Cardiac septum (tissue), 1 donor: Measurements from ENCODE around the gene CDKN3. TPM values are rescaled to one million over a fixed set of nuclear protein-coding genes. Genes with fewer than 3 reads are reported as not detected.

Source experiments
- DNase-seq: peaks from one replicate; pipeline ENCODE4 v3.0.0-alpha.2; 2020; ENCODE audit warnings: low spot score
- intact Hi-C: fragments of 100-400 bp; cut with DNase I; formaldehyde crosslinking; loops from one replicate; pipeline ENCODE4 v1.14.0; 2022
- long read RNA-seq: library from polyadenylated mRNA; unstranded; transcript quantifications from one replicate; pipeline ENCODE4 v2.0.0, GENCODE V29; 2021
- total RNA-seq: library from RNA; stranded (reverse); fragmentation: NEBNext Ultra II Directional; extraction: Animal tissue kit (Norgen Biotek cat#: 25700); gene quantifications from one replicate; pipeline ENCODE4 v1.2.1, GENCODE V29; 2021
- donor health status: DM: no; HTN: no; CAD: no.

Gene CDKN3, protein sequence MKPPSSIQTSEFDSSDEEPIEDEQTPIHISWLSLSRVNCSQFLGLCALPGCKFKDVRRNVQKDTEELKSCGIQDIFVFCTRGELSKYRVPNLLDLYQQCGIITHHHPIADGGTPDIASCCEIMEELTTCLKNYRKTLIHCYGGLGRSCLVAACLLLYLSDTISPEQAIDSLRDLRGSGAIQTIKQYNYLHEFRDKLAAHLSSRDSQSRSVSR
- total RNA-seq, result 4.7 TPM
- long read RNA-seq, result 0 reads

DNA sequence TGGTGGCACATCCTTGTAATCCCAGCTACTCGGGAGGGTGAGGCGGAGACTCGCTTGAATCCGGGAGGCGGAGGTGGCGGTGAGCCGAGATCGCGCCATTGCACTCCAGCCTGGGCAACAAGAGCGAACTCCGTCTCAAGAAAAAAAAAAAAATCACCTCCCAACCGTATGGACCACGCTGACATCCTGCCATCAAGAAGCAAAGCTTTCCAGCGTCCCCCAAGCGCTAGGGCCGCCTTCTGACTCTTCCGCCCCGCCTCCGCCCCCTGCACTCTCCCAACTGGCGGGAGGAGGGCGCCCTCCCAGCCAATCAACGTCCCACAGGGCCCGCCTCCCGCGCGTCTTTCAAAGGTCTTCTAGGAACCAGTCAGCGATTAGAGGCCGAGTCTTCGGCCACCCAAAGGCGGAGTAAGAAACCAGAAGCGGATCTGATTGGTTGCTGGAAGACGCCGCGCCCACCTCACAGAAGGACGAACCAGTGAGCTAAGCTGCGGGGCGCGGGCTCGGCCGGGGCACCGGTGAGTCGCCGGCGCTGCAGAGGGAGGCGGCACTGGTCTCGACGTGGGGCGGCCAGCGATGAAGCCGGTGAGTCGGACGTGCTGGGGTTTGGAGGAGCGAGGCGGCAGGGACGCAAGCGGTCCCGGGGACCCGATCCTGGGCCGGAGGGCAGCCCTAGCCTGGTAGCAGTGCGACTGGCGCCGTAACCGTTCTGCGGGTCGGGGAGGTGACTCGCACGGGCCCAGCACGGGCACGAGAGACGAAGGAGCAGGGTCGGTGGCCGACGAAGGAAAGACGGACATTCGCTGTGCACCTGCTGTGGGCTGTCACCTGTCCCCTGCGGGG, at the start of gene CDKN3:
Gene CDKN3 (plus strand): TSS at position 515 of the 843 bp plus-strand sequence. CDS start 62 bp downstream, at position 577.
- intact Hi-C loops, result loop anchor here (5.0 kb wide), 1 partner anchor 91 kb away; the partner anchor contains the start of gene GMFB
- DNase-seq, result peak; percentile 98

DNA sequence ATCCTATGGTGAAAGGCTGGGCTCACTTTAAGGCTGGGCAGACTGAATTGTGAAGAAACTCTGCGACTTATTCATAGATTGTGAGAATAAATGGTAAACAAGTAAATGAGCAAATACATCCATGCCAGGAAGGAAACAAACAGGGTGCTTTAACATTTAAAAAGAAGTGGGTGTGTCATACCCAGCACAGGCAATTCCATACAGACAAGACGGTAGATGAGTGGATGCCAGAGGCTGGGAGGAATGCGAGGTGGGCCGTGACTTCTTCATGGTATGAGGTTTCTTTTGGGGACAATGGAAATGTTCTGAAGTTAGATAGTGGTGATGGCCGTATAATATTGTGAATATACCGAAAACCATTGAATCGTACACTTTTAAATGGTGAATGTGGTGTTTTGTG, 49.8 kb upstream of the CDKN3 start:
- DNase-seq, result no peak
- intact Hi-C loops, result loop anchor here (10.0 kb wide), 1 partner anchor 392 kb away; the partner anchor contains the start of gene BMP4

DNA sequence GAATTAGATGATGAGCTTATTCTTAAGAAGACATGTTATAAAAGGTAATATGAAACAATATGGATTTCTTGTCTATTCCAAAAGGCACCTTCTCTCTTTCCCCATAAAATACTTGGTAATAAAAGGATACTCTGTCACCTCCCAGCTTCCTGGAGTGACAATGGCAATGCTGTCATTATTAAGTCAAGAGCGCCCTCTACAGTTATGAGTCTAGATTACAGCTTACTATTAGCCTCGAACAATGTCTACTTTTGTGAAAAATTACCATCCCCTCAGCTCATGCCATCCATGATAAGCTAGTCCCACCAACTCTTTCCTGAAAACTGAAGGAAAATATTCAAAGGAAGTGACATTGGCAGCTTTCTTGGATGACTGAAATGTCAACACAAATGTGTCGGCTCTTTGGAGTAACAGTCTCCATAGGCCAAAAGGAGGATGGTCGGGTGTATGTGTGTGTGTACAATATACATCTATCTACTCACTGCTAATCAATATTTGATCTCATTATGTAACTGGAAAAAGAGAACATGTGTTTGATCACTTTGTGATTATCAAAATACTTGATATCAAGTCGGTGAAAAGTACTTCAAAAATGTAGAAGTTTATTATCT, 48.7 kb upstream of the CDKN3 start:
- DNase-seq, result no peak
- intact Hi-C loops, result loop anchor here (10.0 kb wide), 1 partner anchor 393 kb away; the partner anchor contains the start of gene BMP4

DNA sequence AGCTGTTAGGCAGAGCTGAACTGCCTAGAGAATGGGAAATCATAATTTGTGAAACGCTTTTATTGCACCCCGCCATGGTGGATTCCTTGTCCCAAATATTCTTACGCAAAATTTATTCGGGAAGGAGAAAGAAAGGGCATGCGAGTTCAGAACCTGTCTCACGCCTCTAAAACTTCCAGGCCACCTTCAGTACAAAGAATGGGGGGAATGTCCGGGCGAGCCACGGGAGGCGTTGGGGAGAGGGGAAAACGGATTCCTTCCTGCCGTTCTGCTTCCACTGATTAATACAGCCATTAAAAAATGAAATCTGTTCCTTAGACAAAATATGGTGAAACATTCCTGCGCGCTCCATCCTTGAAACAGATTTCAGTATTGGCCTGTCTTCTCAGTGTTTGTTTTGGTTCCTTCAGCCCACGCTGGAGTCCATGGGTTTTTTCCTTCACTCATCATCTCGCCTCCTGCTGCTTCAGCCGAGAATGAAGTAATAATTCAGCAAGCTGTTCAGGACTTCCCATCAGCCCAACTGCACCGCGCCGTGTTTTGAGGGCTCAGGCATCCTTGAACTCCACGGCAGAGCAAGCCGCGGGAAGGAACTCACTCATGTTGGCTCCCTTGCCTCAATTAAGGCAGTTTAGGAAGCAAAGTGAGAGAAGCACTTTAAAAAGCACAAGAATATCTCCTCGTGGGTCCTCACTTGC, 47.7 kb upstream of the CDKN3 start:
- intact Hi-C loops, result loop anchor here (10.0 kb wide), 1 partner anchor 394 kb away; the partner anchor contains the start of gene BMP4
- no peak for DNase-seq

DNA sequence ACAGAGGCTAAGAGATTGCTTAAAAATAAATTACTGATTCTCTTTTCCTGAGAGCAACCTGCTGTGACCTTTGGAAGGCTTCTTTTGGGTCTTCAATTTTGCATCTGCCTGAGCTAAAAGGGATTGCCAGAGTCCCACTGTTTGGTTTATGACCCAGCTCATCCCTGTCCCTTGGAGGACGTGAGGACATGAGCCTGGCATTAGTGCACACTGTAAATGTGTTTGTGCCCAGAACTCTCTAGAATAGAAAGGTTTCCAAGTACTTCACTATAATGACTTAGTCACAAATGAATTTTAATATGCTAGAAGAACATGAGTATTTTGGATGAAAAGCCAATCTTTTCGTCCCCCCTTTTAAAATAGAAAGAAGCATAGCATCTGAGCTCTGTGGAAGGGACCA, 47.1 kb upstream of the CDKN3 start:
- intact Hi-C loops, result loop anchor here (10.0 kb wide), 1 partner anchor 395 kb away; the partner anchor contains the start of gene BMP4
- DNase-seq, result no peak

DNA sequence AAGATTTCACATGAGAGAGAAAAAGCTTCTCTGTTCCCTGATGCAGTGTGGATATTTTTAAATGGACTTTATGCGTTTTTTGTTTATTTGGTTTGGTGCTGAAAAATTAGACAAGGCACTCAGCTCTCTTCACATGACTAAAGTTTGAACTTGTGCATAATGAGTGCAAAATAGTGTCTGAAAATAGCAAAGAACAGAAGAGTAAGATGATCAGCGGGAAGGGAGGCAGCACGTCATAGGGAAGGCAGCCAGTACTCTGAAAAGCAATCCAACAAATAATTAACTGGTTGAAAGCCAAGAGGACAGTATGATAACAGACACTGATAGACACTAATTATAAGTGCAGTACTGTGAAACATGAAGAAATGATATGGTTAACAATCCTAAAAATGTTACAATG, 46.6 kb upstream of the CDKN3 start:
- DNase-seq, result no peak
- intact Hi-C loops, result no loop called here

DNA sequence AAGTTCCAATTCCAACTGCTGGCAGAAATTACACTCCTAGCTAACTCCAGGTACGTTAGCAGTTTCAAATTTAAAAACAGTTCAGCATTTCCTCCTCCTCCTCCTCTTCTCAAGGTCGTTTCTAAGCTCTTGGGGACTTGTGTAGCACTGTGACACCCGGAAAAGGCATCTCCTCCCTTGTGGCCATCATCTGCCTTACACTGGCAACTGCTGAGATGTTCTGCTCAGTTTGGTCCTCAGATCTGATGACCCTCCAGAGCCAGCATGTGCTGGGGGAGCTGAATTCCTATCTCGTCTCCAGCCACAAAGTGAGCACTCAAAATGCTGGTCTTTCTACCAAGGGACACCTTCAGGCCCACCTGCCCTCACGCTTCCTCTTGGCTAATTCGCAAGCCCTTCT, 43.5 kb upstream of the CDKN3 start:
- intact Hi-C loops, result no loop called here
- DNase-seq, result no peak

DNA sequence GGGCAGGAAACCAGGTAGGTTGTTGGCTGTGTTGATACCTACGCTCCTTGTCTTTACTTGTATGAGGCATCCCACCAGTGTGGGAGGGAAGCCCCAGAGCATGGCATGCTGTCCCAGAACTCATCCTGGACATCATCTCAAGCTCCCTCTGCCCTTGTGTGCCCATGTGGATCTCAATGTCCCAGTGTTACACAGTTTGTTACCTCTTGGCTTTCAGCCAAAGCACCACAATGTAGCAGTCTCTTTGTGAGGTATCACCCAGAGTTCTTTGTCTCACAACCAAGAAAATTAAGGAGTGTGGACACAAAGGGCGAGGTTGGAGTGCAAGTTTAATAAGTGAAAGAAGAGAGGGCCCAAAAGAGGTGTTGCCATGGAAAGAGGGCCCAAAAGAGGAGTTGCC, 43.1 kb upstream of the CDKN3 start:
- intact Hi-C loops, result no loop called here
- no peak for DNase-seq

DNA sequence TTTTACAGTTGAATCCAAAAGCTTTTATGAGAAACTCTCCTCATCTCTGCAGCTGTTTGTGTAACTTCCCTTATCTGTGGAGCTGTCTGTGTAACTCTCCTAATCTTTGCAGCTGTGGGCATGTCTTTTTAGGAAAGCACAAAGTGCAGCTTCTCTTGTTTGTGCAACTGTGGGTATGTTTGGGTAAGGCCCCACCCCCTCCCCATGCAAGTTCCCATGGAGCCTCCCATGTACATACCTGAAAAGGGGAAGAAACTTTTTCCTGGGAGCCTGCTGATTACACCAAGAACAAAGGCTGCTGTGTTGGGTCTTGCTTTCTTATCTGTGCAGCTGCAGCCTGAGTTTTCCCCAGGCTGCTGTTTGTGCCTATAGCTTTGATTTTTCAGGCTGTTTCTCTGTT, 42.7 kb upstream of the CDKN3 start:
- intact Hi-C loops, result no loop called here
- no peak for DNase-seq

DNA sequence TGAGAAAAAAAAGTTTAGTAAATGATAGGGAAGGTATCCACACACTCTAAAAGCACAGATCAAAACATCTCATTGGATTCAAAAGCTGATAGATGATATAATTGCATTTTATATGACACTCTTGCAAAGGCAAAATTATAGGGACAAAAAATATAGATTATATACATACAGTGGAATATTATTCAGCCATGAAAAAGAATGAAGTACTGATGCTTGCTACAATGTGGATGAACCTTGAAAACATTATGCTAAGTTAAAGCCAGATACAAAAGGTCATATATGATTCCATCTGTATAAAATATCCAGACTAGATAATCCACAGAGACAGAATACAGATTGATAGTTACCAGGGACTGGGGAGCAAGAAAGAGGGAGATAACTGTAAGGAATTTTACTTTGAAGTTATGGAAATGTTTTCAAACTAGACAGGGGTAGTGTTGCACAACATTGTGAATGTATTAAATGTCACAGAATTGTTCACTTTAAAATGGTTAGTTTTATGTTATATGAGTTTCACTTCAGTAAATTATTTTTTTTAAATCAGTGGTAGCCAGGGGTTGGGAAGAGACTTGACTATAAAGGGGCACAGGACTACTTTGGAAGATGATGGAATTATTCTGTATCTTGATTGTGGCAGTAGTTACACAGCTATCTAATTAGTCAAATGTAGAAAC, 41.7 kb upstream of the CDKN3 start:
- DNase-seq, result no peak
- intact Hi-C loops, result no loop called here

DNA sequence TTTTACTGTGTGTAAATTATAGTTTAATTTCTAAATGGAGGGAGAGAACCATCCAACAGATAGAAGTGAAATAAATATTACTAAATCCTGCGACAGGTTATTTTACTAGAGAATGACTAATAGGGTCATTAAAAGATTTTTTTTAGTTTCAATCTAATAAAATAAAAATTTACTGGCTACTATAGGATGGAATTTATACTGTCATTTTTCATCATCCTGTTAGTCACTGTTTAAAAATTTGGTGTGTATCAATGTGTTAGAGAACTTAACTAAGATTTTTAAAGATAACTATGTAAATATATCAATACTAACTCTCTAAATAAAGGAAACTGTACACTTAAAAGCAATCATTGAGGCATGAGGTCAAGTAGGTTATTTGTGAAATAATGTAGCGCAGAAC, 41.1 kb upstream of the CDKN3 start:
- no peak for DNase-seq
- intact Hi-C loops, result no loop called here

DNA sequence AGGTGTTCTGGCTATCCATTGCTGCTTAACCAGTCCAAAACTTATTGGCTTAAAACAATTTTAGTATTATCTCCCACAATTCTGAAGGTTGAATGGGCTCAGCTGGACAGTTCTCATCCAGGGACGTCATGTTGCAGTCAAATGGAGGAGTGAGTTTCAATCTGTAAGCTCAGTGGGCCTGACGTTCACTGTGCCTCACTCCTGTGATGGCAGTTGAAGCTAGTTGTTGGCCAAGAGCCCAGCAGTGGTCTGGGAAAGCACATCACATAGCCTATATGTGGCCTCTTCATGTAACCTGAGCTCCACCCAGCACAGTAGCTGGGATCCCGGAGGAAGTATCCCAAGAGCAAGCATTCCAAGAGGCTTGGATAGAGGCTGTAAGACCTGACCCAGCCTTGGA, 40.6 kb upstream of the CDKN3 start:
- no peak for DNase-seq
- intact Hi-C loops, result no loop called here

DNA sequence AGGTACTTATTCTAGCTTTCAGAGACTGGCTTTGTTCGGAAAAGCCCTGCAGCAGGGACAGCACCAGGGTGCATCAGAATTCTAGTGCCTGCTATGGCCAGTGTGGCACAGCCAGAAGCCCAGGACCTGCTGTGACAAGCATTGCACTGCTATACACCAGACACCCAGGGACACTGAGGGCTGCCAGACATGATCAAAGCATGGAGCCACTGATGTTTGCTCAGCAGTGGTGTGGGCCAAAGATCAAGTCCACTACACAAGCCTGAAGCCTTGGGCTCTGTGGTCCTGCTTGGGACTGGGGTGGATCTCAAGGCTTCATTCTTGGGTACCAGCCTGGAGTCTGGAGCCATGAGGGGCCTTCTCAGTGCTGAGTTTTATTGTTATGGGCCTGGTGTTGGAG, 36.1 kb upstream of the CDKN3 start:
- intact Hi-C loops, result no loop called here
- DNase-seq, result no peak

DNA sequence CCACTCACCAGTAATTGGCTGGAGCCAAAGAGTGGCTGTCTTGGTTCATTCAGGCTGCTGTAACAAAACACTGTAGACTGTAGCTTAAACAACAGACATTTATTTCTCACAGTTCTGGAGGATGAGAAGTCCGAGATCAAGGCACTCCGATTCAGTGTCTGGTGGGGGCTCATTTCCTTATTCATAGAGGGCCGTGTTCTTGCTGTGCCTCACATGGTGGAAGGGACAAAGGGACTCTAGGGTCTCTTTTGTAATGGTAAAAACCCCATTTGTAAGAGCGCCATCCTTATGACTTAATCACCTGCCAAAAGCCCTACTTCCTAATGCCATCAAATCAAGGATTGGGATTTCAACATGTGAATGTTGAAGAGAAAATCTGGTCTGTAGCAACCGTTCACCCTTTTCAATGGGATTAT, 34.7 kb upstream of the CDKN3 start:
- intact Hi-C loops, result no loop called here
- DNase-seq, result no peak

DNA sequence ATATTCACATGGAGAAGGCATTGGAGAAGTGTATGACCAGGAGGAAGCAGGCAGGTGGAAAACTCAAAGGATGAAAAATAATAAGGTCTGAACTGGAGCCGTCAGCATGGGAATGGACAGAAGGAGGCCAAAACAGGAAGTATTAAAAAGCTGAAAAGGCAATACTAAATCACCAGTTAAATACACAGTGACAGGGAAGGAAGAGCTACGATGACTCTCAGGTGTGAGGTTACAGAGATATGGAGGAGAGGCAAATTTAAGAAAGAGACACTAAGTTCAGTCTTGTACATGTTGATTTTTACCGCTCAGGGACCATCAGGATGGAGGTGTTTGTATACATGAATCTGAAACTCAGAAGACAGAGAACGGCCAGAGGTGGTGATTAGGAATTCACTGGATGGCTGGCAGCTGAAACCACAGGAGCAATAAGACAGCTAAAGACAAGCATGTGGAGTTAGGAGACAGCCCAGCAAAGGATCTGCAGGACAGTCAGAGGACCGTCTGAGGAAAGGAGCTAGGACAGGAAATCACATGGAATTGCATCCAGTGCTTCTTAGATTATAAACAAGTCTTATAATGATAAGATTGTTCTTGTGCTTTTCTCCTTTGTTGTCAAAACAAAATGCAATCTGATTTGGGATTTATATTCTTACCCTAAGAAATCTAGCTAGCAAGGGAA, 33.9 kb upstream of the CDKN3 start:
- no peak for DNase-seq
- intact Hi-C loops, result no loop called here

DNA sequence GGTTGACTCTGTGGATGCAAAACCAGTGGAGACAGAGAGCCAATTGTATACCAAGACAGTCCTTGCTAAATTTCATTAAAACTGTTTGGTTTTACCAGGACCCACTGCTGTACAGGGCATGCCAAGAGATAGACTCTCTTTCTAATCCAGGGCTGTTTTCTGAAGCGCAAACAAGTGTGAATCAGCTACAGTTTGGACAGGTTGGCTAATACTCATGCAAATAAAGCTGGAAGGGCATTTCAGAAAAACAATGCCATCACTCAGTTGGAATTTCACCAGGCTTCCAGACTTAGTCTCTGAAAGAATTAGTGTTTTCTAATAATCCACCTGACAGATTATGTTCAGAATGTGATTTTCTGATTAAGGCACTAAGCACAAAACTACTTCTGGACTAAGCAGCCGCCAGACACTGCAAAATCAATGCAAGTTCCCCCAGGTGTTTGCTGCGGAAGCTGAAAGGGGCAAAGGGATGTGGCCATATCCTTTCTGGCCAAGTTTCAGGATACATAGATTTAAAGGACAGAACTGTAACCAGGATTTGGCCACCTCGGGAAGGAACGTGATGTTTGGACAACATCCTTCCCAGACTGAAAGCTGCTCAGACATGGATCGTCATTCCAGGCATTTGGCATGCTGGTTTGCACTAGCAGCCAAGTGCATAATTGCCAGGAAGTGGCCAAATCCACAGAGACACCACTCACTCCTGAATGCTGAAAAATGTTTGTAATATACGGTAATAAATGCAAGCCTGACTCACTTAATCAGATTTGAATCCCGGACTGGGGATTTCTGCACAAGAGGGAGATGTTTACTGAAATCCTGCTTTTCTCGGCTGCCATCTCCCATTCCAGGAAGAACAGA, 32.0 kb upstream of the CDKN3 start:
- intact Hi-C loops, result no loop called here

DNA sequence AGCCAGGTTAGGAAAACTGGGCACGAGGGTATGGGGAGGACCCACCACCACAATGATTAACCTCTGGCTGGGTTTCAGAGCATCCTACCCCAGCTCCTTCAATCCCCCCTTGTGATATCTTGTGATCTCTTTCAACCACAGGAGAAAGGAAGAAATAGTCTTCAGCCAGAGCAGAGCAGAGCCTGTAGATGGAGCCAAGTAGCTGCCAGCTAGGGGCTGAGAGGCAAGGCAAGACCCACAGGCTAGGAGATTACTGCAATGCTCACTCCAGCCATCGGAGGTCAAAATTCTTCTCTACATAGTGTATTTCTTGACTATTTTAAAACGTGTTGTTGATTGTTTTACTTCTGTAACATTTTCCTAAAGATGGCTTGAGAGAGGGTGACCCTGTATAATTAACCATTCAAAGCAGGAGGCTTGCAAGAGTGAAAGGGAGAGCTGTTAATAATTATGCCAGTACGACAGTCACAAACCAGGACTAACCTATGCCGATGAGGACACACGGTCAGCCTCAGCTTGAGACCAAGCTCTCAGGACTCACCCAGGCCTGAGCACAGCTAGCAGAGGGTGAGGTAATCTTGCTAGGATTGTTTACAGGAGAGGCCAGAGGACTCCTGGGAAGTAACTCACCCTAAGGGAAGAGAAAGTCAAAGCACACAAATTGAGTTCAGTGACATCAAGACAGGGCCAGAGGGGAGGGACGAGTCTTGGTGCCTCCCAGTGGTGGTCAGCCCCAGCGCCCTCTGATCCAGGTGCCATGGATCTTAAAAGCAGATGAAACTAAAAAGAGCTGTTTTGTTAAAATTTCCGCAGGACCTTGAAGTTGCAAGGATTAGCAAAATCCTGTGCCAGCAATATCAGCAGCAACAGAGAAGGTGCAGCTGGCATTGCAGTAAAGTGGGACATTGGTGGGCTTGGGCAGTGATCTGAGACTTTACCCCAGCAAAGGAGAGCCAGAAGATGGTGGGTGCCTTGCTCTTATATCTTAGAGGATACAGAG, 29.8 kb upstream of the CDKN3 start:
- intact Hi-C loops, result no loop called here
- DNase-seq, result no peak

More for the DNA sequence above, 32.0 kb upstream of the CDKN3 start:
- DNase-seq, result no peak
